ENCODE data around the gene VRK2. TPM values are rescaled to one million over a fixed set of nuclear protein-coding genes. Genes with fewer than 3 reads are reported as not detected.

VRK2 gene
- total RNA-seq, 1 experiment from 2014 or later: 20.1 TPM

DNA sequence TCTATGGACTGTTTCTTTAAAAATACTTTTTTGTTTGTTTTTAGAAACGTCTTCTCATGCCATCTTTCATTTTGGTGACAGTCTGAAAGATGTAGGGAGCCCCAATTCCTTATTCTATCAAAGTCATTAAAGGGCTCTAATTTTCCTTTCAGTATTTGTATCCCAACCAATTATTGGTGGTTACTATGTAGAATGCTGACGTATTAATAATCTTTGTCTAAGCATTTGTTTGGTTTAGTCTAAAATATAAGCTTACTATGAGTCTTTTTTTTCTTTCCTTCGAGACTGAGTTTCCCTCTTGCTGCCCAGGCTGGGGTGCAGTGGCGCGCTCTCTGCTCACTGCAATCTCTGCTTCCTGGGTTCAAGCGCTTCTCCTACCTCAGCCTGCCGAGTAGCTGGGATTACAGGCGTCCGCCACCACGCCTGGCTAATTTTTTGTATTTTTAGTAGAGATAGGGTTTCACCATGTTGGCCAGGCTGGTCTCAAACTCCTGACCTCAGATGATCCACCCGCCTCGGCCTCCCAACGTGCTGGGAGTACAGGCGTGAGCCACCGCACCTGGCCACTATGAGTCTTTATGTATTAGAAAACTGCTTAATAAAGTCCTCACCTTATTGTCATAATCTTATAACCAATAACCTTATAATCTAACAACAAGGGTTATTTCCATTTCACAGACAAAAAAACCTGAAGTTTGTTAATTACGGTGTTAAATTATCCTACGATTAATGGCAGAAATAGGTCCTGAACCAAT, 849 bp upstream of the VRK2 start:
- no peaks in the 10 kb centered on the region for H3K27me3 Mint-ChIP-seq (ENCODE audit: low read depth)
- peak overlapping the region; percentile 74 for H3K4me3 Mint-ChIP-seq
- H3K9me3 Mint-ChIP-seq: no peaks in the 10 kb centered on the region
- peaks cover 4% of the 10 kb centered on the region for H3K36me3 Mint-ChIP-seq
- peaks cover 40% of the 10 kb centered on the region for H3K4me1 Mint-ChIP-seq
- peak overlapping the region; percentile 92 for H3K27ac Mint-ChIP-seq
- TF ChIP-seq, protein P1, sequence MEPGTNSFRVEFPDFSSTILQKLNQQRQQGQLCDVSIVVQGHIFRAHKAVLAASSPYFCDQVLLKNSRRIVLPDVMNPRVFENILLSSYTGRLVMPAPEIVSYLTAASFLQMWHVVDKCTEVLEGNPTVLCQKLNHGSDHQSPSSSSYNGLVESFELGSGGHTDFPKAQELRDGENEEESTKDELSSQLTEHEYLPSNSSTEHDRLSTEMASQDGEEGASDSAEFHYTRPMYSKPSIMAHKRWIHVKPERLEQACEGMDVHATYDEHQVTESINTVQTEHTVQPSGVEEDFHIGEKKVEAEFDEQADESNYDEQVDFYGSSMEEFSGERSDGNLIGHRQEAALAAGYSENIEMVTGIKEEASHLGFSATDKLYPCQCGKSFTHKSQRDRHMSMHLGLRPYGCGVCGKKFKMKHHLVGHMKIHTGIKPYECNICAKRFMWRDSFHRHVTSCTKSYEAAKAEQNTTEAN (CRISPR knock-in tag; IDR thresholded peaks at IDR 0.05): no peak
- TF ChIP-seq ESRRA (CRISPR knock-in tag; IDR thresholded peaks at IDR 0.05; ENCODE audit: borderline replicate concordance) (no peak), TEAD1 (CRISPR knock-in tag; IDR thresholded peaks at IDR 0.05) (no peak), NR1H2 (CRISPR knock-in tag; IDR thresholded peaks at IDR 0.05) (no peak), ELF4 (CRISPR knock-in tag; IDR thresholded peaks at IDR 0.05; ENCODE audit: low read depth) (no peak), ZNF425 (CRISPR knock-in tag; conservative IDR thresholded peaks at IDR 0.05) (no peak), NR3C1 (CRISPR knock-in tag; conservative IDR thresholded peaks at IDR 0.05; ENCODE audit: low read depth) (no peak), EMX1 (CRISPR knock-in tag; IDR thresholded peaks at IDR 0.05) (no peak), SP1 (CRISPR knock-in tag; conservative IDR thresholded peaks at IDR 0.05) (no peak), CDX4 (CRISPR knock-in tag; IDR thresholded peaks at IDR 0.05; ENCODE audit: borderline replicate concordance) (no peak), NFE2L1 (CRISPR knock-in tag; IDR thresholded peaks at IDR 0.05) (no peak)
- POLR2A ChIA-PET: interaction anchor here (0.5 to 1.3 kb wide), 2 partner anchors 10 to 381 kb away, joined by 3 to 6 read pairs; no protein-coding TSS in a partner anchor
- ATAC-seq: no peak
- CTCF ChIA-PET: interaction anchor here (0.9 to 1.4 kb wide), 4 partner anchors 52 to 402 kb away, joined by 3 to 4 read pairs (median 3); no protein-coding TSS in a partner anchor
- DNase-seq (ENCODE audit: low spot score): no peak

GRCh38 chr2:58046335-58046584, 346 bp upstream of the VRK2 start:
- Mint-ChIP-seq H3K36me3 (peaks cover 4% of the 10 kb centered on the region), H3K4me3 (peak overlapping the region; percentile 74), H3K4me1 (peaks cover 40% of the 10 kb centered on the region), H3K9me3 (no peaks in the 10 kb centered on the region), H3K27me3 (ENCODE audit: low read depth) (no peaks in the 10 kb centered on the region), H3K27ac (peak overlapping the region; percentile 92)
- ATAC-seq: no peak
- POLR2A ChIA-PET: interaction anchor here (0.5 to 1.3 kb wide), 2 partner anchors 9 to 380 kb away, joined by 3 to 6 read pairs; no protein-coding TSS in a partner anchor
- no peak for DNase-seq (ENCODE audit: low spot score)
- CTCF ChIA-PET: interaction anchor here (0.6 to 1.0 kb wide), 4 partner anchors 250 to 402 kb away, joined by 3 read pairs; no protein-coding TSS in a partner anchor
- TF ChIP-seq AR (CRISPR knock-in tag; IDR thresholded peaks at IDR 0.05): no peak
- no peak for TF ChIP-seq HMGA2 (CRISPR knock-in tag; IDR thresholded peaks at IDR 0.05)
- no peak for TF ChIP-seq NR3C1 (CRISPR knock-in tag; conservative IDR thresholded peaks at IDR 0.05; ENCODE audit: low read depth)
- TF ChIP-seq NR2C2 (CRISPR knock-in tag; IDR thresholded peaks at IDR 0.05): no peak
- TF ChIP-seq, protein P2, sequence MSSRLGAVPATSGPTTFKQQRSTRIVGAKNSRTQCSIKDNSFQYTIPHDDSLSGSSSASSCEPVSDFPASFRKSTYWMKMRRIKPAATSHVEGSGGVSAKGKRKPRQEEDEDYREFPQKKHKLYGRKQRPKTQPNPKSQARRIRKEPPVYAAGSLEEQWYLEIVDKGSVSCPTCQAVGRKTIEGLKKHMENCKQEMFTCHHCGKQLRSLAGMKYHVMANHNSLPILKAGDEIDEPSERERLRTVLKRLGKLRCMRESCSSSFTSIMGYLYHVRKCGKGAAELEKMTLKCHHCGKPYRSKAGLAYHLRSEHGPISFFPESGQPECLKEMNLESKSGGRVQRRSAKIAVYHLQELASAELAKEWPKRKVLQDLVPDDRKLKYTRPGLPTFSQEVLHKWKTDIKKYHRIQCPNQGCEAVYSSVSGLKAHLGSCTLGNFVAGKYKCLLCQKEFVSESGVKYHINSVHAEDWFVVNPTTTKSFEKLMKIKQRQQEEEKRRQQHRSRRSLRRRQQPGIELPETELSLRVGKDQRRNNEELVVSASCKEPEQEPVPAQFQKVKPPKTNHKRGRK (CRISPR knock-in tag; IDR thresholded peaks at IDR 0.05; ENCODE audit: borderline replicate concordance): no peak
- no peak for TF ChIP-seq SMAD3 (CRISPR knock-in tag; IDR thresholded peaks at IDR 0.05; ENCODE audit: borderline replicate concordance)
- TF ChIP-seq RELA (CRISPR knock-in tag; IDR thresholded peaks at IDR 0.05; ENCODE audit: borderline replicate concordance): no peak
- no peak for TF ChIP-seq MYBL2 (CRISPR knock-in tag; IDR thresholded peaks at IDR 0.05)
- TF ChIP-seq FOXK1 (CRISPR knock-in tag; IDR thresholded peaks at IDR 0.05): no peak
- TF ChIP-seq USF2 (CRISPR knock-in tag; IDR thresholded peaks at IDR 0.05): no peak
- TF ChIP-seq TCF7 (CRISPR knock-in tag; IDR thresholded peaks at IDR 0.05; ENCODE audit: low read depth): no peak
